ENCODE results near the gene ATP8A2.

- no peak for TF ChIP-seq POLR2A (IDR thresholded peaks at IDR 0.05; ENCODE audit: low read length)
- no peak for TF ChIP-seq GATA1 (IDR thresholded peaks at IDR 0.05; ENCODE audit: low read depth, low read length)
Observed at GRCh38 chr13:25587326-25587980, 215.7 kb downstream of the ATP8A2 start.
